ENCODE measurements around the gene ZNF621. TPM values are rescaled to one million over a fixed set of nuclear protein-coding genes. Genes with fewer than 3 reads are reported as not detected.

ZNF621 gene
- 21.5 and 22.5 TPM in 2 replicates for total RNA-seq

GRCh38 chr3:40524568-40525285 lies at the start of gene ZNF621:
ZNF621 (plus strand) TSS chr3:40524960; CDS start chr3:40525841, 881 bp downstream.

DNA sequence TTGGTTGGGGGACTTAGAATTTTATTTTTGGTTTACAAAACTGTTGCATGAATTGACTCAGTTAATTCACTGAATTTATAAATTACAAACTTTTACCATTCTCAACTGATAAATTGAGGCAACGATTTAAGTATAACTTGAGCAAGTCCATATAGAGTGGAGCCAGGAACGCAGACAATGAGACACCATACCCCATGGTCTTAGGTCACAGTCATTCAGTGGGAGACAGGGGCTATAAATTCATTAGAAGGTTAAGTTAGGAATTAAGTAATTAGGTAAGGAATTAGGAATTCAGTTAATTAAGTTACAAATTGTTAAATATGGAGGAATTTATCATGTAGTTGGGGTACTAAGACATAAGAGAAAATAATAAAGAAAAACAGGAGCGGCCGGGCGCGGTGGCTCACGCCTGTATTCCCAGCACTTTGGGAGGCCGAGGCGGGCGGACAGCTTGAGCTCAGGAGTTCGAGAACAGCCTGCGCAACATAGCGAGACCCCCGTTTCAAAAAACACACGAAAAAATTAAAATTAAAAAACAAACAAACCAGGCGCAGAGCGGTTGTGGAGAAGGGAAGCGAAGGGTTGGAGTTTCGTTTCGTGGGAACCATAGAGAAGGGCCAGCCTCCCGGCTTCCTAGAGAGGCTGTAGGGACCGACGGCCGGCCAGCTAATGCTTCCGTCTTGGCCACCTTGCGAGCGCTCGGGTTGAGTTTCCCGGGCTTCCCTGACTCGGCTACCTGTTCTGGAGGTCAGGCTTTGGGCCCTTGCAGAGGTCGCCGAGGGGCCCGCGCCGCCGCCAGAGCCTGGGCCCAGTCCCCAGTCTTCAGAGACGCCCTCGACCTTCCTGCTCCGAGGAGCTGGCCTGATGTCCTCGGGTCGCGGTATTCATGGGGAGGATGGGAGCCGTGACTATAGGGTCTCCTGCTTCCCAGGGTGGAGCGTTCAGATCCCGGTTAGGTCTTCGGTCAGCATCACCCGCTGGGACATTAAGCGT lies 48.0 kb upstream of the ZNF621 start, which contains the start of gene ZNF619:
ZNF619 (plus strand) TSS at position 645 of the 993 bp plus-strand sequence. CDS start 858 bp downstream, outside the sequence.

DNA sequence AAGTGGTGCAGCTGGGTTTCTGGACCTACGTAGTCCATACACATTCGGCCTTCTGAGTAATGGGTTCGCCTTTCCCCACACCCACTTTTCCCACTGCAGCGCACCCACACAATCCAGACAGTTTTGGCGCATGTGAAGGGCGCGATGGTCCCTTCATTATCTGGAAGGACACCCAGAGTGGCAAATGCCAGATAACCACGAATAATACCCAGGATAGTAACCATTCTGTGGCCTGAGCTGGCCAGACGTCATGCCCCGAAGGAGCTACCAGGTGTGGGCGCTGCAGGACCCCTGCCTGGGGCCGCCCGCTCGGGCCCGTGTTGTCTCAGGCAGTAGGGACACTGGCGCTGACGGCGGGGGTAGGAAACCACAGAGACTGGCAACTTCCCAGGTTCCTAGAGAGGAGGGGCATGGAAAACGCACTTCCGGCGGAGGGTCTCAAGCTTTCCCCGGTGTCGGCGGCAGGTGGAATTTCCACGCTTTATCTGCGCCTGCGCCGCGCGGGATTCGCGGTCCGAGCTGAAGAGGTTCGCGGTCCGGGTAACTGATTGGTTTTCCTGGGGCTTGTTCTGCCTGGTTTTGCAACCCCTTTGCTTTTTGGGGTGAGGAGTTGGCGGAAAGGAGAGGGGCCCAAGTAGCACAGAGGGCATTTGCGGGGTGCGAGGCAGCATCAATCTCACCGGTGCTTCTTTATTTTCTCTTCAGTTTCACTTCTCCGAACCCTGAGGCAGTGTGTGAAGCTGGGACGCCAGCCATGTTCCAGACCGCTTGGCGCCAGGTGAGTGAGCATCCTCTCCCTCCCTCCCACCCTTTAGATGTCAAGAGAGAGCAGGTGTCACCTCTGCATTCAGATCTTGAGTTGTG lies 18.9 kb upstream of the ZNF621 start, which contains the start of gene ZNF620:
ZNF620 (plus strand) TSS at position 441 of the 864 bp plus-strand sequence; CDS start at position 755, 314 bp downstream.

Small RNA genes lying within 50 kb of the gene (small RNA-seq; reads per million reads assigned to genes)
- gene RNU5B-2P, result 0.35 reads per million

Other genes starting within 250 kb of the ZNF621 start
- gene EIF1B, start 215.3 kb upstream of the ZNF621 start, total RNA-seq, result 26.1 and 28.9 TPM in 2 replicates
- 0.07 and 0.13 TPM in 2 replicates for gene ENTPD3, start 137.8 kb upstream of the ZNF621 start, total RNA-seq
- gene RPL14, start 67.6 kb upstream of the ZNF621 start, total RNA-seq, result 428 and 613 TPM in 2 replicates
- gene ZNF619, start 47.8 kb upstream of the ZNF621 start, total RNA-seq, result 6.1 and 8.8 TPM in 2 replicates
- gene ZNF620, start 18.9 kb upstream of the ZNF621 start, total RNA-seq, result 5.6 and 7.0 TPM in 2 replicates

All from thoracic aorta endothelial cell (primary cell).